Aorta (tissue), 5 donors: ENCODE data around the gene SLC7A11. TPM values are rescaled to one million over a fixed set of nuclear protein-coding genes. Genes with fewer than 3 reads are reported as not detected.
"Not testable (repeated sequence)": the region's sequence is repeated elsewhere in the genome, so short reads cannot be mapped to it uniquely, and the experiment has no call there.

Source experiments
- ATAC-seq: fragments of 200-7000 bp; cut with Tn5 transposase; one replicate; pipeline ENCODE4 v1.9.1; 2022; ENCODE audit warnings: moderate library complexity; ENCODE audit not compliant: low FRiP score
- DNase-seq, 2 donors: peaks; one replicate each; pipeline ENCODE4 v3.0.0-alpha.2; 2020
- H3K27ac ChIP-seq, 2 donors: one replicate each; pipeline ENCODE4 v1.5.1; 2013; ENCODE audit warnings: low read length in 2 of 2, mild to moderate bottlenecking in 2 of 2, moderate library complexity in 2 of 2, control low read depth in 1 of 2, inconsistent platforms in 1 of 2, low read depth in 1 of 2
- H3K27me3 ChIP-seq, 2 donors: one replicate each; pipeline ENCODE4 v1.6.1; 2013; ENCODE audit warnings: control low read depth in 1 of 2, low read length in 1 of 2, mild to moderate bottlenecking in 1 of 2, moderate library complexity in 1 of 2; ENCODE audit not compliant: insufficient read depth in 2 of 2, control insufficient read depth in 1 of 2
- H3K36me3 ChIP-seq, 2 donors: one replicate each; pipeline ENCODE4 v1.6.1; 2013; ENCODE audit warnings: control low read depth in 1 of 2, low read length in 1 of 2, mild to moderate bottlenecking in 1 of 2; ENCODE audit not compliant: insufficient read depth in 2 of 2, control insufficient read depth in 1 of 2
- H3K4me1 ChIP-seq, 2 donors: one replicate each; pipeline ENCODE4 v1.6.1; 2013; ENCODE audit warnings: low read length in 2 of 2, control low read depth in 1 of 2, mild to moderate bottlenecking in 1 of 2, moderate library complexity in 1 of 2; ENCODE audit not compliant: insufficient read depth in 2 of 2, control insufficient read depth in 1 of 2
- H3K4me3 ChIP-seq, 2 donors: one replicate each; pipeline ENCODE4 v1.5.1; 2013; ENCODE audit warnings: low read length in 2 of 2, control low read depth in 1 of 2, mild to moderate bottlenecking in 1 of 2
- H3K9me3 ChIP-seq: one replicate; pipeline ENCODE4 v1.6.1; 2013; ENCODE audit warnings: mild to moderate bottlenecking, low read length; ENCODE audit not compliant: control insufficient read depth
- WGBS, 2 donors: extraction: QIAGEN DNeasy Blood & Tissue Kit; methylation state at CpG; one replicate each; pipeline ENCODE4 v1.1.7; 2013; 5-methylcytosine and 5-hydroxymethylcytosine counted together
- intact Hi-C, 2 donors: fragments of 100-400 bp; cut with DNase I; formaldehyde crosslinking; loops; one replicate each; pipeline versions ENCODE4 v1.14.2 to v1.15.0; 2022
- polyA plus RNA-seq, 2 donors: library from polyadenylated mRNA; stranded (reverse); fragments of 200-250 nt; gene quantifications; one replicate each; pipeline ENCODE4 v1.2.3, GENCODE V29; 2013
- total RNA-seq, 2 donors: library from RNA; stranded (reverse); fragmentation: NEBNext Ultra II Directional; extraction: Animal tissue kit (Norgen Biotek cat#: 25700); gene quantifications; one replicate each; pipeline ENCODE4 v1.2.1, GENCODE V29; 2021
- donor health status: healthy with polysubstance abuse.
- donor health status: Bipolar disorder and iron deficiency.
- donor health status: DM: no; HTN: no; CAD: no.
- donor health status: DM: no; HTN: no; CAD: no.
- donor health status: DM: yes; HTN: yes; CAD: no.

Gene SLC7A11
- total and polyA plus RNA-seq, 4 donors = 0.13 to 1.5 (median 0.51) TPM

DNA sequence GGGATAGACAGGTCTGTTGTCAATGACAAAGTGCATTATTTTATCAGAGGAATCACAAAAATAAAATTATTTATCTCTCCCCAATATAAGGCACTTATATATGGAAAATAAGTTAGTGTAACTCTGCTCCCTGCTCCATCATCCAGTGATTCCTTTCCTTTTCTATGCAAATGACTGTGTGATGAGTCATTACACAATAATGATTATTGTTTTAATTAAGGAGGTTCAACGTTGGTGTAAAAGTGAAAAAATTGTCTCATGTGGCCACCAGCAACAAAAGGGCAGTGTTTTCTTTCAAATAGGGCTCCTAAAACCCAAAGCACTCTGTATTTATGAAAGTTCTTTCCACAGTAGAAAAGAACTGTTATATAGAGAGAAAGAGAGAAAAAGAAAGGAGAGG, 16.7 kb downstream of the SLC7A11 start:
- no peaks in the 10 kb centered on the region for H3K9me3 ChIP-seq
- WGBS, 2 donors = 30 to 35% methylated on average over 1 of the region's 1 CpG
- intact Hi-C loops = no loop called here
- no peak overlapping the region for H3K4me3 ChIP-seq
- no peaks in the 10 kb centered on the region for H3K27me3 ChIP-seq
- ATAC-seq (no peak), DNase-seq (no peak)
- H3K4me1 ChIP-seq = no peaks in the 10 kb centered on the region
- no peaks in the 10 kb centered on the region for H3K36me3 ChIP-seq
- H3K27ac ChIP-seq = no peak overlapping the region

DNA sequence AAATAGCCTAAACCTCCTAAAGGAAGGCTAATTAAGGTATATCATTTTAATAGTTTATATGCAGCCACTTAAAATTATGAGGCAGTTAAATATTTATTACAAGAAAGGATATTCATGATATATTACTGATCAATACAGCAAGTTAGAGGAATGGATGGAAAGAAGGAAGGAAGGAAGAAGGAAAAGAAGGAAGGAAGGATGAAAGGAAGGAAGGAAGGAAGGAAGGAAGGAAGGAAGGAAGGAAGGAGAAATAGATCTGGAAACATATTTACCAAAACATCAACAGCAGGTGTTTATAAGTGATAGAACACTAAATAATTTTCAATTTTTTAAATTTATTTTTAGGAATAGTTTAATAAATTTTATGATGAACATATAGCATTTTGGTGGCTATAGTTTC, 17.5 kb downstream of the SLC7A11 start:
- DNase-seq (no peak), ATAC-seq (no peak)
- intact Hi-C loops = no loop called here
- Histone ChIP-seq H3K27me3 (no peaks in the 10 kb centered on the region), H3K9me3 (no peaks in the 10 kb centered on the region), H3K27ac (no peak overlapping the region), H3K36me3 (no peaks in the 10 kb centered on the region), H3K4me1 (no peaks in the 10 kb centered on the region), H3K4me3 (no peak overlapping the region)

- ATAC-seq = no peak
- Histone ChIP-seq H3K27me3 (no peaks in the 10 kb centered on the region), H3K4me3 (no peak overlapping the region), H3K27ac (no peak overlapping the region), H3K36me3 (no peaks in the 10 kb centered on the region), H3K4me1 (no peaks in the 10 kb centered on the region), H3K9me3 (no peaks in the 10 kb centered on the region)
- DNase-seq = no peak
- intact Hi-C loops = no loop called here
- 91% methylated on average over 4 of the region's 4 CpGs for WGBS, 2 donors
Measured at GRCh38 chr4:138223231-138223910, 18.8 kb downstream of the SLC7A11 start.

GRCh38 chr4:138222046-138222445, 20.1 kb downstream of the SLC7A11 start:
- H3K36me3 ChIP-seq = no peaks in the 10 kb centered on the region
- intact Hi-C loops = no loop called here
- 9 to 12% methylated on average over 4 of the region's 4 CpGs for WGBS, 2 donors
- DNase-seq = no peak
- no peaks in the 10 kb centered on the region for H3K9me3 ChIP-seq
- ATAC-seq = no peak
- H3K4me3 ChIP-seq = no peak overlapping the region
- H3K4me1 ChIP-seq = no peaks in the 10 kb centered on the region
- no peaks in the 10 kb centered on the region for H3K27me3 ChIP-seq
- H3K27ac ChIP-seq = no peak overlapping the region

- intact Hi-C loops = no loop called here
- 78% methylated on average over 5 of the region's 5 CpGs for WGBS, 2 donors
- Histone ChIP-seq H3K4me1 (peaks cover 0 to 5% of the 10 kb centered on the region in 2 donors), H3K27me3 (no peaks in the 10 kb centered on the region), H3K27ac (no peak overlapping the region), H3K4me3 (no peak overlapping the region), H3K9me3 (no peaks in the 10 kb centered on the region), H3K36me3 (no peaks in the 10 kb centered on the region)
- DNase-seq = no peak
- no peak for ATAC-seq
Measured at GRCh38 chr4:138218976-138219375, 23.2 kb downstream of the SLC7A11 start.

DNA sequence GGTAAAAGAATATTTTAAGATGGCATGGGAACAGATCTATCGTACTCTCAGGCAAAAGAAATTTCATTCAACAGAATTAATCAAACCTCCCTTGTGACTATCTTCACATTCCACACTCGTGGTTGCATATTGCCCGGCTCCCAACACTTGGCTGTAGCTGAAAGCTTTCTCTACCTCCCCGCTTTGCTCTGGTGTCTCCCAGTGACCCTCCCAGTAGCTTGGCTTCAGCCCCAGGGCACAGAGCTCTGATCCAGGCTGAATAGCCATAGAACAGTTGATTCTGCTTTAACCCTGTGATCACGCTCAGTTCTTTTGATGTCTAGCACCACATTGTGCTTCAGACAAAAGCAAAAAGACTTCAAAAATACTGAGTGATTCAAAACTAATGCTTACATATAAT, 24.6 kb downstream of the SLC7A11 start:
- Histone ChIP-seq H3K4me3 (no peak overlapping the region), H3K27me3 (no peaks in the 10 kb centered on the region), H3K4me1 (peaks cover 0 to 5% of the 10 kb centered on the region in 2 donors), H3K9me3 (no peaks in the 10 kb centered on the region), H3K27ac (no peak overlapping the region), H3K36me3 (no peaks in the 10 kb centered on the region)
- ATAC-seq = no peak
- 80 to 88% methylated on average over 5 of the region's 5 CpGs for WGBS, 2 donors
- DNase-seq = no peak
- intact Hi-C loops = no loop called here

DNA sequence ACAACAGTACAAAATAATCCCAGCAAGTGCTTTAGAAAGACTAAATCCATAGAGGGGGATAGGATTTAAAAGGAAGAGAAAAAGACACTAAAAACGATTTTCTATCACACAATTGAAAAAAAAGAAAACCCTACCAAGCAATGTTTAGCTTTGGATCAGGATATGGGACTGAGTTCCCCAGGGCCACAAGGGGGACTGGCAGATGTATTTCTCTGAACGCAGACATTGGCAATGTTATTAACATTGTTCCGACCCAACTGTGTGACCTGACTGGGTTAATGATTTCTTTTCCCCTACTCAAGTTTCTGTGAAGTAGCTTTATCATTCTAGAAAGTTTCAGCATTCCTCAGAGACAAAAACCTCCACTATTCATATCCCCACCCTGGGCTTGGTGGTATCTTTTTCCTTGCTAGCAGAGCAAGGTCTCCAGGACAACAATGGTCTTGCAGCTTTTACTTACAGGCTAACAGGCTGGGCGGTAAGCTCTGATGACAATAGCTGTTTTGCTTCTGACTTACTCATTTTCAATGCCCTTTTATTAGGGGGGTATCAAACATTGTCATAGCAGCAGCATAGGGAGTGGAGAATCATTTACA, 25.8 kb downstream of the SLC7A11 start:
- Histone ChIP-seq H3K4me3 (no peak overlapping the region), H3K4me1 (peaks cover 0 to 5% of the 10 kb centered on the region in 2 donors), H3K27ac (no peak overlapping the region), H3K36me3 (no peaks in the 10 kb centered on the region), H3K27me3 (no peaks in the 10 kb centered on the region), H3K9me3 (no peaks in the 10 kb centered on the region)
- ATAC-seq (no peak), DNase-seq (no peak)
- intact Hi-C loops = no loop called here
- 32 to 36% methylated on average over 4 of the region's 4 CpGs for WGBS, 2 donors

DNA sequence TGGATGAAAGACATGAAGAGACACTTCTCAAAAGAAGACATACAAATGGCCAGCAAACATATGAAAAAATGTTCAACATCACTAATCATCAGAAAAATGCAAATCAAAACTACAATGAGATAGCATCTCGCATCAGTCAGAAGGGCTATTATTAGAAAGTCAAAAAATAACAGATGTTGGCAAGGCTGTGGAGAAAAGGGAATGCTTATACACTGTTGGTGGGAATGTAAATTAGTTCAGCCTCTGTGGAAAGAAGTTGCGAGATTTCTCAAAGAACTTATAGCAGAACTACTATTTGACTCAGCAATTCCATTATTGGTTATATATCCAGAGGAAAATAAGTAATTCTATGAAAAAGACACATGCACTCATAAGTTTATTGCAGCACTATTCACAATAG, 31.6 kb downstream of the SLC7A11 start:
- H3K4me3 ChIP-seq, ATAC-seq, H3K36me3 ChIP-seq, H3K9me3 ChIP-seq, H3K27me3 ChIP-seq, H3K4me1 ChIP-seq, intact Hi-C loops, DNase-seq, H3K27ac ChIP-seq: not testable (repeated sequence)
- WGBS, 2 donors = 18 to 24% methylated on average over 2 of the region's 2 CpGs

DNA sequence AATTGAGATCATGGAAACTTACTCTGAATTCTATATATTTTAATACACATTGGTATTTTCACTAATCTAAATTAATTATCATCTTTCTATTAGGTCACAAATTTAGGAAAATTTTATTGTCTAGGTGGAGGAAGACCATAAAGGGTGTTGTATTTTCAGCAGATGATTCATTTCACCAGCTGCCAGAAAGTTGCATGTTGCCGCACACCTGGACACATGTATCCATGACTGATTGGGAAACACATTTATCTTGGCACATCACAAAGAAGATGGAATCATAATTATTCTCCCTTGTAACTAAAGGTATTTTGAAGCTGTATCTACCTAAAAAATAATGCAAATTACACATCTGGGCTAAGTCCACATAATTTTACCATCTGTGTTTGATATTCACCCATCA, 33.1 kb downstream of the SLC7A11 start:
- H3K36me3 ChIP-seq = no peaks in the 10 kb centered on the region
- H3K27me3 ChIP-seq = no peaks in the 10 kb centered on the region
- DNase-seq (no peak), ATAC-seq (no peak)
- no peaks in the 10 kb centered on the region for H3K4me1 ChIP-seq
- H3K27ac ChIP-seq = no peak overlapping the region
- no peaks in the 10 kb centered on the region for H3K9me3 ChIP-seq
- WGBS, 2 donors = 100% methylated on average over 1 of the region's 1 CpG
- no peak overlapping the region for H3K4me3 ChIP-seq
- intact Hi-C loops = no loop called here
